ENCODE data around the gene MEF2D. TPM values are rescaled to one million over a fixed set of nuclear protein-coding genes. Genes with fewer than 3 reads are reported as not detected.

MEF2D gene
- total and polyA plus RNA-seq, 2 donors (not counting 1 experiment from before 2014, with no cell fraction given), result 65.6 to 128 TPM

DNA sequence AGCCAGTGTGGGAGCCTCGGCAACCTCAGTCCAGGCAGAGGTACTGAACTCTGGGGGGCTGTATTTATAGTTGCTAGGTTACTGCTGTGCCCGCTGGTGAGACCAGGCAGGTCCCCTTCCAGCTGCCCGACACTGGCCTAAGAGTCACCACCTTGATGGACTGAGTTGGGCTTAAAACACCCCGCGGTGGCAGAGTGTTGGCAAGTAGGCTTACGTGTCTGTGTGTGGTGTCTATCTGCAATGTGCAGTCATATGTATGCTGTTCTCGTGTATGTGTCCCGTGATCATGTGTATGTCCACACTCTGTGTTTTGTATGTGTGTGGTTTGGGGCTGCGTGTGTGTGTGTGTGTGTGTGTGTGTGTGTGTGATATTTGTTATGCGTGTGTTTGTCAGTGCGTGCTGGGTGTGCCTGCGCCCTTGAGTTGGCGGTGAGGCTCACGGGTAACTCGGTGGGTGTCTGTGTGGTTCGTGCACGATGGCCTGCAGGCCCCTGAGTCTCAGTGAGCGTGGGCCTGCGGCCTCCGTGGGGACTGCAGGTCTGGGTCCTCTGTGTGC, 65.5 kb downstream of the MEF2D start:
- H3K27ac Mint-ChIP-seq, result no peak overlapping the region
- peaks cover 32 to 38% of the 10 kb centered on the region in 2 donors for H3K4me1 ChIP-seq (ENCODE audit: control insufficient read depth in 2 of 2, insufficient read depth in 2 of 2, low read length in 2 of 2)
- DNase-seq (no peak), ATAC-seq (ENCODE audit: low read depth) (peak; percentile 41)
- TF ChIP-seq EZH2 (IDR thresholded peaks at IDR 0.05; ENCODE audit: borderline replicate concordance, insufficient read depth, low read depth, low read length, poor library complexity, severe bottlenecking), result no peak
- TF ChIP-seq, protein P1, sequence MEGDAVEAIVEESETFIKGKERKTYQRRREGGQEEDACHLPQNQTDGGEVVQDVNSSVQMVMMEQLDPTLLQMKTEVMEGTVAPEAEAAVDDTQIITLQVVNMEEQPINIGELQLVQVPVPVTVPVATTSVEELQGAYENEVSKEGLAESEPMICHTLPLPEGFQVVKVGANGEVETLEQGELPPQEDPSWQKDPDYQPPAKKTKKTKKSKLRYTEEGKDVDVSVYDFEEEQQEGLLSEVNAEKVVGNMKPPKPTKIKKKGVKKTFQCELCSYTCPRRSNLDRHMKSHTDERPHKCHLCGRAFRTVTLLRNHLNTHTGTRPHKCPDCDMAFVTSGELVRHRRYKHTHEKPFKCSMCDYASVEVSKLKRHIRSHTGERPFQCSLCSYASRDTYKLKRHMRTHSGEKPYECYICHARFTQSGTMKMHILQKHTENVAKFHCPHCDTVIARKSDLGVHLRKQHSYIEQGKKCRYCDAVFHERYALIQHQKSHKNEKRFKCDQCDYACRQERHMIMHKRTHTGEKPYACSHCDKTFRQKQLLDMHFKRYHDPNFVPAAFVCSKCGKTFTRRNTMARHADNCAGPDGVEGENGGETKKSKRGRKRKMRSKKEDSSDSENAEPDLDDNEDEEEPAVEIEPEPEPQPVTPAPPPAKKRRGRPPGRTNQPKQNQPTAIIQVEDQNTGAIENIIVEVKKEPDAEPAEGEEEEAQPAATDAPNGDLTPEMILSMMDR (IDR thresholded peaks at IDR 0.05), result no peak
- H3K27me3 Mint-ChIP-seq, result peaks cover 76% of the 10 kb centered on the region
- H3K79me2 ChIP-seq (ENCODE audit: control insufficient read depth, insufficient read depth, low read length), result no peaks in the 10 kb centered on the region
- H2AFZ ChIP-seq (ENCODE audit: insufficient read depth, low read depth, low read length, poor library complexity, severe bottlenecking), result peak overlapping the region; percentile 39
- no peak overlapping the region for H3K27ac ChIP-seq (ENCODE audit: low read length in 2 of 2)
- peaks cover 0 to 93% (median 78%) of the 10 kb centered on the region in 4 experiments for H3K27me3 ChIP-seq (replicated peaks in 1 of 4; ENCODE audit: control extremely low read depth in 1 of 4, control insufficient read depth in 3 of 4, insufficient read depth in 4 of 4, low read length in 3 of 4)
- ChIA-PET CTCF (interaction anchor here (0.8 to 6.9 kb wide), 8 partner anchors 11 to 223 kb away, joined by 3 to 44 read pairs (median 6); no protein-coding TSS in a partner anchor), POLR2A (interaction anchor here (0.8 kb wide), 1 partner anchor 30 kb away, joined by 3 read pairs; no protein-coding TSS in a partner anchor)
- H3K4me3 Mint-ChIP-seq, result peak overlapping the region; percentile 79
- H3K4me2 ChIP-seq (replicated peaks; ENCODE audit: low read depth, low read length, poor library complexity, severe bottlenecking), result peak overlapping the region; percentile 88
- peaks cover 0 to 23% (median 0%) of the 10 kb centered on the region in 3 donors for H3K9me3 ChIP-seq (ENCODE audit: control extremely low read depth in 1 of 3, control insufficient read depth in 2 of 3, insufficient read depth in 1 of 3, low read length in 2 of 3)
- peak overlapping the region; percentile 57 for H3K9ac ChIP-seq (ENCODE audit: low read length)
- no peaks in the 10 kb centered on the region for H3K9me3 Mint-ChIP-seq (ENCODE audit: insufficient read depth)
- peak overlapping the region in 4 of 5 experiments; percentile 16 to 69 (median 43) for H3K4me3 ChIP-seq (ENCODE audit: control extremely low read depth in 1 of 5, extremely low read depth in 1 of 5, insufficient read depth in 1 of 5, low read depth in 2 of 5, low read length in 4 of 5)
- intact Hi-C loops (cut with micrococcal nuclease), result loop anchor here (5.0 kb wide), 1 partner anchor 1358 kb away; the partner anchor contains the start of gene EFNA3
- peaks cover 20% of the 10 kb centered on the region for H3K4me1 Mint-ChIP-seq
- 11% methylated on average over 19 of the region's 20 CpGs for WGBS (ENCODE audit: insufficient coverage)
- no peaks in the 10 kb centered on the region for H4K20me1 ChIP-seq (ENCODE audit: control insufficient read depth, insufficient read depth, low read length, poor library complexity, severe bottlenecking)
- H3K36me3 ChIP-seq (replicated peaks in 1 of 2; ENCODE audit: control extremely low read depth in 1 of 2, control insufficient read depth in 1 of 2, extremely low read depth in 1 of 2, insufficient read depth in 2 of 2, low read length in 1 of 2), result no peaks in the 10 kb centered on the region

DNA sequence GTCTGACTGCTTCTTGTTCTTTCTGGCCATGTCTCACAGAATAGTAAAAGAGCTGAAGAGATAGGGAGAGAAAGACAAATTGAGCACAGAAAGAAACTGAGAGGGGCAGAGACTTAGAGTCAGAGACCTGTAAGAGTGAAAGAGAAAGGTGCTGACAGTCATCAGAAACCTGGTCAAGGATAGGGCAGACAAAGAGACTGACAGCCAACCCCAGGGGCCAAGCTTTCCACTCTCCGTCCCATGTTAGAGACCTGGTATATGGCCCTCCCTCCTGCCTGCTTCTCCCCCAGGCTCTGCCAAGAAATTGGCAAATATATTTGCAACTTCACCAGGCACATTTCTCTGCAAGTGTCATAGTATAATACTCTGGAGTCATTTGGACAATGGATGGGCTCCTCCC, 67.0 kb downstream of the MEF2D start:
- intact Hi-C loops (cut with micrococcal nuclease), result no loop called here
- Histone ChIP-seq H3K9me3 (ENCODE audit: control extremely low read depth in 1 of 3, control insufficient read depth in 2 of 3, insufficient read depth in 1 of 3, low read length in 2 of 3) (peaks cover 0 to 18% (median 0%) of the 10 kb centered on the region in 3 donors), H3K36me3 (replicated peaks in 1 of 2; ENCODE audit: control extremely low read depth in 1 of 2, control insufficient read depth in 1 of 2, extremely low read depth in 1 of 2, insufficient read depth in 2 of 2, low read length in 1 of 2) (no peaks in the 10 kb centered on the region), H3K4me3 (ENCODE audit: control extremely low read depth in 1 of 5, extremely low read depth in 1 of 5, insufficient read depth in 1 of 5, low read depth in 2 of 5, low read length in 4 of 5) (no peak overlapping the region), H4K20me1 (ENCODE audit: control insufficient read depth, insufficient read depth, low read length, poor library complexity, severe bottlenecking) (no peaks in the 10 kb centered on the region), H3K27me3 (replicated peaks in 1 of 4; ENCODE audit: control extremely low read depth in 1 of 4, control insufficient read depth in 3 of 4, insufficient read depth in 4 of 4, low read length in 3 of 4) (peaks cover 0 to 93% (median 72%) of the 10 kb centered on the region in 4 experiments), H2AFZ (ENCODE audit: insufficient read depth, low read depth, low read length, poor library complexity, severe bottlenecking) (no peak overlapping the region), H3K79me2 (ENCODE audit: control insufficient read depth, insufficient read depth, low read length) (no peaks in the 10 kb centered on the region), H3K27ac (ENCODE audit: low read length in 2 of 2) (no peak overlapping the region), H3K4me1 (ENCODE audit: control insufficient read depth in 2 of 2, insufficient read depth in 2 of 2, low read length in 2 of 2) (peaks cover 26 to 29% of the 10 kb centered on the region in 2 donors), H3K4me2 (replicated peaks; ENCODE audit: low read depth, low read length, poor library complexity, severe bottlenecking) (no peak overlapping the region), H3K9ac (ENCODE audit: low read length) (no peak overlapping the region)
- Mint-ChIP-seq H3K4me3 (no peak overlapping the region), H3K27ac (no peak overlapping the region), H3K27me3 (peaks cover 75% of the 10 kb centered on the region), H3K4me1 (peaks cover 19% of the 10 kb centered on the region), H3K9me3 (ENCODE audit: insufficient read depth) (no peaks in the 10 kb centered on the region)
- CTCF ChIA-PET, result interaction anchor here (0.6 to 6.9 kb wide), 5 partner anchors 9 to 47 kb away, joined by 3 to 44 read pairs (median 3); no protein-coding TSS in a partner anchor
- ATAC-seq (ENCODE audit: low read depth) (no peak), DNase-seq (no peak)
- POLR2A ChIA-PET, result no interaction called here
- TF ChIP-seq, protein P1 (IDR thresholded peaks at IDR 0.05), result no peak
- TF ChIP-seq EZH2 (IDR thresholded peaks at IDR 0.05; ENCODE audit: borderline replicate concordance, insufficient read depth, low read depth, low read length, poor library complexity, severe bottlenecking), result no peak
- WGBS (ENCODE audit: insufficient coverage), result no CpG with 5 or more reads among the region's 1 CpG
